Measurements from ENCODE around the gene LRRC7.
"Not testable (repeated sequence)": the region's sequence is repeated elsewhere in the genome, so short reads cannot be mapped to it uniquely, and the experiment has no call there.

LRRC7 gene

DNA sequence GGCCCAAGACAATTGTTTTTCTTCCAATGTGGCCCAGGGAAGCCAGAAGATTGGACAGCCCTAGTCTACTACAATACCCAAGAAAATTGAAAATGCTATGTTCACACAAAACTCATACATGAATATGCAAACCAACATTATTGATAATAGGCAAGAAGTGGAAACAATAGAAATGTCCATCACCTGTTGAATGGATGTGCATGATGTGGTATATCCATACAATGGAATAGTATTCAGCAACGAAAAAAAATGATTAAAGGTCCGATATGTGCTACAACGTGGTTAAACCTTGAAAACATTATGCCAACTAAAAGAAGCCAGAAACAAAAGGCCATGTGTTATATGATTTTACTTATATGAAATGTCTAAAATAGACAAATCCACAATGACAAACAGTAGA lies 375.3 kb downstream of the LRRC7 start:
- TF ChIP-seq, protein P1, sequence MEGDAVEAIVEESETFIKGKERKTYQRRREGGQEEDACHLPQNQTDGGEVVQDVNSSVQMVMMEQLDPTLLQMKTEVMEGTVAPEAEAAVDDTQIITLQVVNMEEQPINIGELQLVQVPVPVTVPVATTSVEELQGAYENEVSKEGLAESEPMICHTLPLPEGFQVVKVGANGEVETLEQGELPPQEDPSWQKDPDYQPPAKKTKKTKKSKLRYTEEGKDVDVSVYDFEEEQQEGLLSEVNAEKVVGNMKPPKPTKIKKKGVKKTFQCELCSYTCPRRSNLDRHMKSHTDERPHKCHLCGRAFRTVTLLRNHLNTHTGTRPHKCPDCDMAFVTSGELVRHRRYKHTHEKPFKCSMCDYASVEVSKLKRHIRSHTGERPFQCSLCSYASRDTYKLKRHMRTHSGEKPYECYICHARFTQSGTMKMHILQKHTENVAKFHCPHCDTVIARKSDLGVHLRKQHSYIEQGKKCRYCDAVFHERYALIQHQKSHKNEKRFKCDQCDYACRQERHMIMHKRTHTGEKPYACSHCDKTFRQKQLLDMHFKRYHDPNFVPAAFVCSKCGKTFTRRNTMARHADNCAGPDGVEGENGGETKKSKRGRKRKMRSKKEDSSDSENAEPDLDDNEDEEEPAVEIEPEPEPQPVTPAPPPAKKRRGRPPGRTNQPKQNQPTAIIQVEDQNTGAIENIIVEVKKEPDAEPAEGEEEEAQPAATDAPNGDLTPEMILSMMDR (IDR thresholded peaks at IDR 0.05; ENCODE audit: low read depth, low read length, missing control alignments) = no peak
- in situ Hi-C loops (cut with HindIII; ENCODE audit: low sequenced_read_pairs) = no loop called here
- H3K4me3 ChIP-seq (ENCODE audit: low read depth, low read length) = no peak overlapping the region
- DNase-seq (ENCODE audit: low read depth) = no peak

DNA sequence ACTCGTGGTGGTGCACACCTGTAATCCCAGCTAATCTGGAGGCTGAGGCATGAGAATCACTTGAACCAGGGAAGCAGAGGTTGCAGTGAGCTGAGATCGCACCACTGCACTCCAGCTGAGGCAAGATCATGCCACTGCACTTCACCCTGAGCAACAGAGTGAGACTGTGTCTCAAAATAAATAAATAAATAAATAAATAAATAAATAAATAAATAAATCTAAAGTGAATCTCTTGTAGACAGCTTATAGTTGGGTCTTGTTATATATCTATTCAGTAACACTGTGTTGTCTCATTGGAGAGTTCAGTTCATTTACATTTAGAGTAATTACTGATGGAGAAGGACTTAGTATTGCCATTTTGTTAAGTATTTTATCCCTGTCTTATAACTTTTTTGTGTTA lies 379.2 kb downstream of the LRRC7 start:
- in situ Hi-C loops (cut with HindIII; ENCODE audit: low sequenced_read_pairs) = no loop called here

DNA sequence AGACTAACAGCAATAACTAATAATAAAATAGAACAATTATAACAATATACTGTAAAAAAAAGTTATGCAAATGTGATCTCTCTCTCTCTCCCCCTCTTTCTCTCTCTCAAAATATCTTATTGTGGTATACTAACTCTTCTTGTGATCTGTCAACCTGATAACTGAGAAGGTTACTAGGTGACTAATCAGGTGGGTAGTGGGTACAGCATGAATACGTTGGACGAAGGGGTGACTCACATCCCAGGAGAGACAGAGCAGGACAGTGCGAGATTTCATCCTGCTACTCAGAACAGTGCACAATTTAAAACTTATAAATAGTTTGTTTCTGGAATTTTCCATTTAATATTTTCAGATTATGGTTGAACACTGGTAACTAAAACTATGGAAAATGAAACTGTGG lies 380.1 kb downstream of the LRRC7 start:
- TF ChIP-seq, protein P1 (IDR thresholded peaks at IDR 0.05; ENCODE audit: low read depth, low read length, missing control alignments) = no peak
- no peak for DNase-seq (ENCODE audit: low read depth)
- in situ Hi-C loops (cut with HindIII; ENCODE audit: low sequenced_read_pairs) = no loop called here
- H3K4me3 ChIP-seq (ENCODE audit: low read depth, low read length) = no peak overlapping the region

More for the DNA sequence above, 379.2 kb downstream of the LRRC7 start:
- DNase-seq (ENCODE audit: low read depth) = no peak
- TF ChIP-seq, protein P1 (IDR thresholded peaks at IDR 0.05; ENCODE audit: low read depth, low read length, missing control alignments) = no peak
- no peak overlapping the region for H3K4me3 ChIP-seq (ENCODE audit: low read depth, low read length)

DNA sequence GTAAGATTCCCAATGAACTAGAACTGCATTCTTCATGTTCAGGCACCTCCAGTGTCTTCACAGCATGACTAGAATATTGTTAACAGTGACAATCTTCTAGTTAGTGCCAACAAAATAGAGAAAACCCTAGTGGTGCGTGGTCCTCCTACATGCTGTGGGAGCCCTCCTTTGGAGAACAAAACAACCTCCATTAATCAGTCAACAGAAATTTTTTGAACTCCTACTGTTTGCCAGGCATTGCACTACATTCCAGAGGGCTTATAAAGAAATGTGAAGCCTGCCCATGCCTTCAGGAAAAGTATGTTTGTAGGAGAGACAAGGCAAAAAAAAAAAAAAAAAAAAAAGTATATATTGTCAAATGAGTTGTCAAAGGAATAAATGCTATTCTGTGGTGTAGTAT lies 385.0 kb downstream of the LRRC7 start:
- in situ Hi-C loops (cut with HindIII; ENCODE audit: low sequenced_read_pairs) = no loop called here
- H3K4me3 ChIP-seq (ENCODE audit: low read depth, low read length) = no peak overlapping the region
- no peak for DNase-seq (ENCODE audit: low read depth)
- TF ChIP-seq, protein P1 (IDR thresholded peaks at IDR 0.05; ENCODE audit: low read depth, low read length, missing control alignments) = no peak

DNA sequence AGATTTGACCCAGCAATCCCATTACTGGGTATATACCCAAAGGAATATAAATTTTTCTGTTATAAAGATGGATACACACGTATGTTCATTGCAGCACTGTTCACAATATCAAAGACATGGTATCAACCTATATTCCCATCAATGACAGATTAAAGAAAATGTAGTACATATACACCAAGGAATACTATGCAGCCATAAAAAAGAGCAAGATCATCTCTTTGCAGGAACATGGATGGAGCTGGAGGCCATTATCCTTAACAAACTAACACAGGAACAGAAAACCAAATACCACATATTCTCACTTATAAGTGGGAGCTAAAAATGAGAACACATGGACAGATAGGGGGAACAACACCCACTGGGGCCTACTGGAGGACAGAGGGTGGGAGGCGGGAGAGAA lies 394.7 kb downstream of the LRRC7 start:
- DNase-seq (ENCODE audit: low read depth); H3K4me3 ChIP-seq (ENCODE audit: low read depth, low read length); in situ Hi-C loops (cut with HindIII; ENCODE audit: low sequenced_read_pairs): not testable (repeated sequence)

DNA sequence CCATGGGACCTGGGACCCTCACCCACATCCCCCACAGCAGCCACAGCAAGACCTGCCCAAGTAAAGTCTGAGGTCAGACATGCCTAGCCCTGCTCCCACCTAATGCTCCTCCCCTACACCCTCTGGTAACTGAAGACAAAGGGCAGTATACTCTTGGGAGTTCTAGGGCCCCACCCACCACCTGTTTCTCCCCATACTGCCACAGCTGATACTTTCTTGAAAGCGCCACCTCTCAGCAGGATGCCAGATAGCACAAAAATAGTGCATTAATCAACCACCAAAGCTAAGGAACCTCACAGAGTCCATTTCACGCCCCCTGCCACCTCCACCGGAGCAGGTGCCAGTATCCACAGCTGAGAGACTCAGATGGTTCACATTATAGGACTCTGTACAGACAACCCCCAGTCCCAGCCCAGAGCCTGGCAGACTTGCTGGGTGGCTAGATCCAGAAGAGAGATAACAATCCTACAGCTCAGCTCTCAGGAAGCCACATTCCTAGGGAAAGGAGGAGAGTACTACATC lies 399.6 kb downstream of the LRRC7 start:
- H3K4me3 ChIP-seq (ENCODE audit: low read depth, low read length) = no peak overlapping the region
- in situ Hi-C loops (cut with HindIII; ENCODE audit: low sequenced_read_pairs) = no loop called here
- DNase-seq (ENCODE audit: low read depth) = no peak
- TF ChIP-seq, protein P1 (IDR thresholded peaks at IDR 0.05; ENCODE audit: low read depth, low read length, missing control alignments) = no peak

DNA sequence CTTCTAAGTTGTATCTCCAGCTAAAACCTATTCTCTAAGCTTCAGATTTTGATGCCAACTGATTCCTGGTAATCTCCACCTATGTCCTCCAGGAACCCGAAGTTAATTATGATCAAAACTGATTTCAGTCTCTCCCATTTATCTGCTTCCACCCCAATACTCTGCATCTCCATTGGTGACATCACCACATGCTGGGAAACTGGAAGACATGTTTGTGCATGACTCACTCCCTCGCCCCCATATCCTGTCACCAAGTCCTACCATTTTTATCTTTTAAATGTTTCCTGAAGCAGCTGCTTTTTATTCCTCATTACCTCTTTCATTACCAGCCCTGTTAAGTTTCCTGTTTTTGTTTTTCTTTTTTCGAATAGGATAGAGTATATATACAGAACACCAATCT lies 409.2 kb downstream of the LRRC7 start:
- no peak for DNase-seq (ENCODE audit: low read depth)
- no peak overlapping the region for H3K4me3 ChIP-seq (ENCODE audit: low read depth, low read length)
- TF ChIP-seq, protein P1 (IDR thresholded peaks at IDR 0.05; ENCODE audit: low read depth, low read length, missing control alignments) = no peak
- in situ Hi-C loops (cut with HindIII; ENCODE audit: low sequenced_read_pairs) = no loop called here

All from astrocyte of the cerebellum (primary cell).